Neural cell (in vitro differentiated cells): Measurements from ENCODE around the gene HIC1. TPM values are rescaled to one million over a fixed set of nuclear protein-coding genes. Genes with fewer than 3 reads are reported as not detected.

Experiments used
- H2AFZ ChIP-seq: fragments of 200-600, 300-800 bp; sonication (generic), shearing (Covaris generic); 2 replicates; pipeline ENCODE4 v1.6.0; 2014; ENCODE audit warnings: low read depth, mild to moderate bottlenecking, antibody characterized with exemption, low read length, moderate library complexity
- H3F3A ChIP-seq: fragments of 200-600 bp; shearing (Covaris generic); 2 replicates; pipeline ENCODE4 v1.6.1; 2016; ENCODE audit warnings: mild to moderate bottlenecking, moderate library complexity, mixed read lengths, antibody characterized with exemption, low read length; ENCODE audit not compliant: insufficient read depth, poor library complexity, severe bottlenecking
- H3K27ac ChIP-seq: fragments of 200-600, 300-800 bp; sonication (generic), shearing (Covaris generic); 2 replicates; pipeline ENCODE4 v1.5.1; 2014; ENCODE audit warnings: mild to moderate bottlenecking, low read length, moderate library complexity
- H3K27me3 ChIP-seq: fragments of 300-800, 200-600 bp; sonication (generic), shearing (Covaris generic); 2 replicates; pipeline ENCODE4 v1.6.0; 2014; ENCODE audit warnings: mild to moderate bottlenecking, low read depth, low read length, moderate library complexity; ENCODE audit not compliant: insufficient read depth
- H3K36me3 ChIP-seq: fragments of 300-800, 200-600 bp; sonication (generic), shearing (Covaris generic); 2 replicates; pipeline ENCODE4 v1.5.1; 2014; ENCODE audit warnings: mild to moderate bottlenecking, antibody characterized with exemption, low read length, moderate library complexity; ENCODE audit not compliant: insufficient read depth
- H3K4me2 ChIP-seq: fragments of 300-800, 200-600 bp; sonication (generic), shearing (Covaris generic); 2 replicates; pipeline ENCODE4 v1.6.0; 2014; ENCODE audit warnings: mild to moderate bottlenecking, low read length
- H3K4me3 ChIP-seq: fragments of 300-800, 200-600 bp; sonication (generic), shearing (Covaris generic); 2 replicates; pipeline ENCODE4 v1.5.1; 2014; ENCODE audit warnings: mild to moderate bottlenecking, low read length, moderate library complexity
- H3K79me2 ChIP-seq: fragments of 200-600 bp; shearing (Covaris generic); replicated peaks from 2 replicates; pipeline ENCODE4 v1.6.0; 2014; ENCODE audit warnings: mild to moderate bottlenecking, low read length, moderate library complexity; ENCODE audit not compliant: insufficient read depth
- H3K9ac ChIP-seq: fragments of 300-800, 200-600 bp; sonication (generic), shearing (Covaris generic); 2 replicates; pipeline ENCODE4 v1.6.1; 2016; ENCODE audit warnings: mild to moderate bottlenecking, low read length, mixed read lengths
- H3K9me2 ChIP-seq: fragments of 200-600 bp; shearing (Covaris generic); 2 replicates; pipeline ENCODE4 v1.6.1; 2016; ENCODE audit warnings: mild to moderate bottlenecking, low read length, mixed read lengths; ENCODE audit not compliant: insufficient read depth
- H3K9me3 ChIP-seq: fragments of 200-600, 300-800 bp; sonication (generic), shearing (Covaris generic); 2 replicates; pipeline ENCODE4 v1.6.1; 2016; ENCODE audit warnings: mild to moderate bottlenecking, mixed run types, low read length, moderate library complexity, mixed read lengths
- H4K20me1 ChIP-seq: fragments of 200-600 bp; shearing (Covaris generic); 2 replicates; pipeline ENCODE4 v1.6.1; 2016; ENCODE audit warnings: mild to moderate bottlenecking, mixed run types; ENCODE audit not compliant: insufficient read depth
- EP300 ChIP-seq: fragments of 450-650 bp; conservative IDR thresholded peaks from 2 replicates; pipeline ENCODE4 v1.6.1; 2014; ENCODE audit warnings: antibody characterized with exemption, mild to moderate bottlenecking, moderate library complexity; ENCODE audit not compliant: poor library complexity, severe bottlenecking
- EZH2 ChIP-seq: fragments of 200-600, 300-800 bp; shearing (Covaris generic), sonication (generic); IDR thresholded peaks from 2 replicates; pipeline ENCODE4 v1.6.1; 2014; ENCODE audit warnings: antibody characterized with exemption, low read length, borderline replicate concordance, mild to moderate bottlenecking; ENCODE audit not compliant: insufficient read depth, poor library complexity, severe bottlenecking
- MXI1 ChIP-seq: fragments of 450-650 bp; conservative IDR thresholded peaks from 2 replicates; pipeline ENCODE4 v1.6.1; 2014; ENCODE audit warnings: antibody characterized with exemption, mild to moderate bottlenecking; ENCODE audit not compliant: poor library complexity, severe bottlenecking
- POLR2AphosphoS5 ChIP-seq: IDR thresholded peaks from 2 replicates; pipeline ENCODE4 v1.6.1; 2012
- RAD21 ChIP-seq: fragments of 450-650 bp; conservative IDR thresholded peaks from 2 replicates; pipeline ENCODE4 v1.6.1; 2014; ENCODE audit warnings: antibody characterized with exemption, mild to moderate bottlenecking, moderate library complexity
- SMC3 ChIP-seq: fragments of 450-650 bp; conservative IDR thresholded peaks from 2 replicates; pipeline ENCODE4 v1.6.1; 2014; ENCODE audit warnings: antibody characterized with exemption, mild to moderate bottlenecking, moderate library complexity; ENCODE audit not compliant: poor library complexity
- TAF1 ChIP-seq: IDR thresholded peaks from 2 replicates; pipeline ENCODE4 v1.6.1; 2012; ENCODE audit warnings: low read depth
- polyA plus RNA-seq: library from polyadenylated mRNA; depleted of rRNA; stranded (reverse); fragments of >200 nt; gene quantifications from 2 replicates; pipeline ENCODE4 v1.2.3, GENCODE V29; 2014
- TF ChIP-seq, protein P1 (sequence below): IDR thresholded peaks from 2 replicates; pipeline ENCODE4 v1.6.1; 2012; ENCODE audit warnings: borderline replicate concordance
- TF ChIP-seq, protein P2 (sequence below): fragments of 450-650 bp; IDR thresholded peaks from 2 replicates; pipeline ENCODE4 v1.5.1; 2014; ENCODE audit warnings: antibody characterized with exemption, mild to moderate bottlenecking, moderate library complexity; ENCODE audit not compliant: poor library complexity, severe bottlenecking

HIC1 gene
- polyA plus RNA-seq, 1 donor from 2014 or later: 2.8 TPM

DNA sequence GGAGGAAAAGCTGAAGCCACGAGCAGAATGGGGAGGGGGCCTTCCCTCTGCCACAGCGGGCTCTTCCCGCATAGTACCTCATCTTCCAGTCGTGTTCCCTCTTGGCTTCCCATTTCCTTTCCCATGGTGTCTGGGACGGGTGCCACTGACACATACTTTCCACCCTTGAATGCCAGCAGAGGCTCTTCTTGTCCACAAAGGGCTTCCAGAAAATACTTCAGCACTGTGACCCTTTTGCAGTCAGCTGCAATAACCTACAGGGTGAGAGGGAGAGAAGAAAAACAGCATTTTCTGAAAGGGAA lies 30.7 kb downstream of the HIC1 start:
- Histone ChIP-seq H2AFZ (no peak overlapping the region), H3K4me3 (no peak overlapping the region), H3K27me3 (no peaks in the 10 kb centered on the region), H3K9me2 (no peaks in the 10 kb centered on the region), H3K27ac (no peak overlapping the region), H3K9ac (no peak overlapping the region), H4K20me1 (no peaks in the 10 kb centered on the region), H3K36me3 (no peaks in the 10 kb centered on the region), H3K9me3 (no peaks in the 10 kb centered on the region), H3K79me2 (no peaks in the 10 kb centered on the region), H3K4me2 (no peak overlapping the region), H3F3A (no peaks in the 10 kb centered on the region)
- no peak for TF ChIP-seq POLR2AphosphoS5
- TF ChIP-seq SMC3: no peak
- no peak for TF ChIP-seq EP300

DNA sequence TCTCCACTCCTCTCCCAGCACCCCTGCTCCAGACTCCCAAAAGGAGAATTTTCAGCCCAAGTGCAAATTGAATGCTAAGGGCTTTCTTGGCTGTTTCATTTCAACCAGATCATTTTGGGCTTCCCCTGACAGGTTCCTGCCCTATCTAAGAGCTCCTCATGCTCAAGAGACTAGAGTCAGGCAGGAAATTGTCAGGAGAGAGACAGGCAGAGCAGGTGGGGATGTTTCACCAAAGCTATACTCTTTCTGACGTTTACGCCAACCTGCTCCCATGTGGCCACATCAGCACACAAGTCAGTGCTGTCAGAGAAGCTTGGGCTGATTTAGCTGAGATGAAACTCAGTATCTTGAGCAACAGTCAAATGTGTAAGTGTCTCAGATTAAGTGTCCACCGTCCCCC lies 31.4 kb downstream of the HIC1 start:
- Histone ChIP-seq H3K4me3 (peak overlapping the region; percentile 3), H3K27me3 (no peaks in the 10 kb centered on the region), H3K9ac (no peak overlapping the region), H3K9me2 (no peaks in the 10 kb centered on the region), H3K79me2 (no peaks in the 10 kb centered on the region), H3F3A (no peaks in the 10 kb centered on the region), H3K36me3 (no peaks in the 10 kb centered on the region), H3K9me3 (no peaks in the 10 kb centered on the region), H3K27ac (peak overlapping the region; percentile 6), H4K20me1 (no peaks in the 10 kb centered on the region), H2AFZ (no peak overlapping the region), H3K4me2 (no peak overlapping the region)
- TF ChIP-seq, protein P1, sequence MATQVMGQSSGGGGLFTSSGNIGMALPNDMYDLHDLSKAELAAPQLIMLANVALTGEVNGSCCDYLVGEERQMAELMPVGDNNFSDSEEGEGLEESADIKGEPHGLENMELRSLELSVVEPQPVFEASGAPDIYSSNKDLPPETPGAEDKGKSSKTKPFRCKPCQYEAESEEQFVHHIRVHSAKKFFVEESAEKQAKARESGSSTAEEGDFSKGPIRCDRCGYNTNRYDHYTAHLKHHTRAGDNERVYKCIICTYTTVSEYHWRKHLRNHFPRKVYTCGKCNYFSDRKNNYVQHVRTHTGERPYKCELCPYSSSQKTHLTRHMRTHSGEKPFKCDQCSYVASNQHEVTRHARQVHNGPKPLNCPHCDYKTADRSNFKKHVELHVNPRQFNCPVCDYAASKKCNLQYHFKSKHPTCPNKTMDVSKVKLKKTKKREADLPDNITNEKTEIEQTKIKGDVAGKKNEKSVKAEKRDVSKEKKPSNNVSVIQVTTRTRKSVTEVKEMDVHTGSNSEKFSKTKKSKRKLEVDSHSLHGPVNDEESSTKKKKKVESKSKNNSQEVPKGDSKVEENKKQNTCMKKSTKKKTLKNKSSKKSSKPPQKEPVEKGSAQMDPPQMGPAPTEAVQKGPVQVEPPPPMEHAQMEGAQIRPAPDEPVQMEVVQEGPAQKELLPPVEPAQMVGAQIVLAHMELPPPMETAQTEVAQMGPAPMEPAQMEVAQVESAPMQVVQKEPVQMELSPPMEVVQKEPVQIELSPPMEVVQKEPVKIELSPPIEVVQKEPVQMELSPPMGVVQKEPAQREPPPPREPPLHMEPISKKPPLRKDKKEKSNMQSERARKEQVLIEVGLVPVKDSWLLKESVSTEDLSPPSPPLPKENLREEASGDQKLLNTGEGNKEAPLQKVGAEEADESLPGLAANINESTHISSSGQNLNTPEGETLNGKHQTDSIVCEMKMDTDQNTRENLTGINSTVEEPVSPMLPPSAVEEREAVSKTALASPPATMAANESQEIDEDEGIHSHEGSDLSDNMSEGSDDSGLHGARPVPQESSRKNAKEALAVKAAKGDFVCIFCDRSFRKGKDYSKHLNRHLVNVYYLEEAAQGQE: no peak
- no peak for TF ChIP-seq EP300
- TF ChIP-seq EZH2: no peak
- no peak for TF ChIP-seq POLR2AphosphoS5
- TF ChIP-seq TAF1: no peak
- TF ChIP-seq, protein P2, sequence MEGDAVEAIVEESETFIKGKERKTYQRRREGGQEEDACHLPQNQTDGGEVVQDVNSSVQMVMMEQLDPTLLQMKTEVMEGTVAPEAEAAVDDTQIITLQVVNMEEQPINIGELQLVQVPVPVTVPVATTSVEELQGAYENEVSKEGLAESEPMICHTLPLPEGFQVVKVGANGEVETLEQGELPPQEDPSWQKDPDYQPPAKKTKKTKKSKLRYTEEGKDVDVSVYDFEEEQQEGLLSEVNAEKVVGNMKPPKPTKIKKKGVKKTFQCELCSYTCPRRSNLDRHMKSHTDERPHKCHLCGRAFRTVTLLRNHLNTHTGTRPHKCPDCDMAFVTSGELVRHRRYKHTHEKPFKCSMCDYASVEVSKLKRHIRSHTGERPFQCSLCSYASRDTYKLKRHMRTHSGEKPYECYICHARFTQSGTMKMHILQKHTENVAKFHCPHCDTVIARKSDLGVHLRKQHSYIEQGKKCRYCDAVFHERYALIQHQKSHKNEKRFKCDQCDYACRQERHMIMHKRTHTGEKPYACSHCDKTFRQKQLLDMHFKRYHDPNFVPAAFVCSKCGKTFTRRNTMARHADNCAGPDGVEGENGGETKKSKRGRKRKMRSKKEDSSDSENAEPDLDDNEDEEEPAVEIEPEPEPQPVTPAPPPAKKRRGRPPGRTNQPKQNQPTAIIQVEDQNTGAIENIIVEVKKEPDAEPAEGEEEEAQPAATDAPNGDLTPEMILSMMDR: no peak
- no peak for TF ChIP-seq MXI1
- no peak for TF ChIP-seq SMC3
- TF ChIP-seq RAD21: no peak

DNA sequence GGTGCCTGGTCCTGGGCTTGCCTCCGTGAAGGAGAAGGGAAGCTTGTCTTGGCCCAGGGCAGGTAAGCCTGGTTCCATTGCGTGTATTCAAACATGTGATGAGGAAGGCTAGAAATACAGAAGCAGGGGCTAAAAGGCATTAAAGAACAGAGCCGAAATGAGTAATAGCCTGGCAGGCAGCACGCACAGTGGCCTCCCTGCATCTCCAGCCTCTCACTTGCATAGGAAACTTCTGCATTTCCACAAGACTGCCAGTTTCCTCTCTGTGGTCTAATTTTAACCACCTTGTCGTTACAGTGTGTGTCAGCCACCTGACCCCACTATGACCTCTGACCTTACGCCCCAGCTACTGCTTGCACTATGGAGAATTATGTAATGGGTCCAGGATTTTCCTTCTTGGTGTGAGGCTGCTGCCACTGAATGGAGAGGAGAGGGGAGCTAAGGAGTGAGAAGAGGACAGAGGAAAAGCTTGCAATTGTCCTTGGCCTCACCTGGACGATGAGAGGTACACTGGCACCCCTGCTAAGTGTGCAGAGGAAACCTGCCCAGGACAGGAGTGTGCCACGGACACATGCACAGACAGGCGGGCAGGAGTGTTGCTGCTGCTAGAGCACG lies 32.8 kb downstream of the HIC1 start:
- Histone ChIP-seq H3K9ac (no peak overlapping the region), H3K9me2 (no peaks in the 10 kb centered on the region), H3K9me3 (no peaks in the 10 kb centered on the region), H3K4me2 (no peak overlapping the region), H4K20me1 (no peaks in the 10 kb centered on the region), H2AFZ (no peak overlapping the region), H3F3A (no peaks in the 10 kb centered on the region), H3K4me3 (no peak overlapping the region), H3K27me3 (no peaks in the 10 kb centered on the region), H3K36me3 (no peaks in the 10 kb centered on the region), H3K79me2 (no peaks in the 10 kb centered on the region), H3K27ac (no peak overlapping the region)
- TF ChIP-seq EZH2 (no peak), EP300 (no peak)
